ENCODE data around the gene SOWAHA.

Gene SOWAHA

DNA sequence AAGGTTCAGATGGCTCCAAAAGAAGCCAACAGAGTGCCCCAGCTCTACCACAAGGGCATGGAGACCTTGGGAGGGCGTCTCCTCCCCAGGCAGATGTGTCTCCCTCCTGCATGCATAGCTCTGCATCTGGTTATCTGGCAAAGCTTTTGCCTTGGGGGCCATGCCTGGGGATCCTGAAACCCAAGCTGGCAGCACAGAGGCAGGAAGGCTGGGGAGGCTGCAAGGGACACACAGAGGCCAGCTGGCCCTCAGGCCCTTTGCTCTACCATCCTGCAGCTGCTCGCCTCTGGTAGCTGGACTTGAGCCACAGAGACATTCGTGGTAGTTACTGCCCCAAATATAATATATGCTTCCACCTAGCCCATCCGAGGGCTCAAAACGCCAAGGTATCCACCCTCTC lies 40.0 kb upstream of the SOWAHA start:
- Histone ChIP-seq H3K27me3 (ENCODE audit: control insufficient read depth, insufficient read depth, low read length) (peaks cover 4% of the 10 kb centered on the region), H3K4me3 (ENCODE audit: low read length) (no peak overlapping the region), H3K4me1 (ENCODE audit: control insufficient read depth, insufficient read depth, low read length) (peaks cover 5% of the 10 kb centered on the region), H3K27ac (ENCODE audit: low read depth, low read length) (no peak overlapping the region), H3K36me3 (ENCODE audit: control insufficient read depth, insufficient read depth, low read length) (no peaks in the 10 kb centered on the region), H3K9ac (ENCODE audit: low read length) (no peak overlapping the region)

DNA sequence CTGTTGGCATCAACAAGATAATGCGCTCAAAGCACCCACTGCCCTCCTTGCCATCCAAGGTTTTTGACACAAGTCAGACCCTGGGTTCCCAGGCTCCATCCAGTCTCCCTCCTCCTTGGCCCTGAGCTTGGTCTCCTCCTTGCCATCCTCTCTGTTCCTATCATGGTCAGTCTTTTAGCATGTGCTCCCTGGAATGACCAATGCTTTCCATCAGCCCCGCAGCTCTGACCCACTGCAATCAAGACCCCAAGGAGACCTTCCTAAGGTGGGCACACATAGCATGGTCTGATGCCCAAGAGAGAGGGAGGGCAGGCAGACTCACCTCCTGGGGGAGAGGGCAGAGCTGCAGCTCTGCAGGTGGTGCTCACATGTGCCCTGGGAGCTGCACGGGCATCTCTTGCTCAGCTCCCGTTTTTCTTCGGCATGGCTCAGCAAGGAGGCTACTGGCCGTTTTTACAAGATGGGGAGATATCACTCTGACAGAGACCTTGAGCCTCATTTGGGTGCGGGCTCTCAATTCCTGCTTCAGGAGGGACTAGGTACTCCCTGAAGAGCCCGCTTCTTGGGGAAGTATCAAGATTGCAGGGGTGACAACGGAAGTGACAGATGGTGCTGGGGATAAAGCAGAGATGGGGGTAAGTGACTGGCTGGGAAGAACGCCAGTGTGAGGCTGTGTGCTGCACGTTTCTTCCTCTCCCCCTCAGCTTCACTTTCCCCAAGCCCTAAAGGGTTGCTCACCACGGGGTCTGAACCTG lies 39.3 kb upstream of the SOWAHA start:
- H3K36me3 ChIP-seq (ENCODE audit: control insufficient read depth, insufficient read depth, low read length): no peaks in the 10 kb centered on the region
- H3K27ac ChIP-seq (ENCODE audit: low read depth, low read length): no peak overlapping the region
- H3K27me3 ChIP-seq (ENCODE audit: control insufficient read depth, insufficient read depth, low read length): peaks cover 4% of the 10 kb centered on the region
- no peak overlapping the region for H3K9ac ChIP-seq (ENCODE audit: low read length)
- H3K4me1 ChIP-seq (ENCODE audit: control insufficient read depth, insufficient read depth, low read length): peaks cover 5% of the 10 kb centered on the region
- H3K4me3 ChIP-seq (ENCODE audit: low read length): no peak overlapping the region

DNA sequence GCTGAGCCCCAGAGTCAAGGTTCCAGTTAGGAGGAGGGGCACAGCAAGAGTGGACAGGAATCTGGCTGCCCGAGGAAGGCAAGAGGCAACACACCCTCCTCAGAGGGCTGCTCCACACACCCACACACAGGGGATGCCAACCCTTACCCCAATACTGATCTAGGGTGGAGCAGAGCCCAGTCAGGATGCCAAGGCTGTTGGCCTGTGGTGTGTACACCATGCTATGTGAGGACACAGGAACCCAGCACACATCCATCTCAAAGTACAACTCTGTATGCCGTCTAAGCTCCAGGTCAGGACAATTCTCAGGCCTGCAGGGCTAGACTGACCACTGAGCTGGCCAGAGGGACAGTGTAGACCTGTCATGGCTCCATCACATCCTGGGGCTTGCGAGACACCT lies 38.7 kb upstream of the SOWAHA start:
- Histone ChIP-seq H3K27me3 (ENCODE audit: control insufficient read depth, insufficient read depth, low read length) (peaks cover 4% of the 10 kb centered on the region), H3K9ac (ENCODE audit: low read length) (no peak overlapping the region), H3K36me3 (ENCODE audit: control insufficient read depth, insufficient read depth, low read length) (no peaks in the 10 kb centered on the region), H3K27ac (ENCODE audit: low read depth, low read length) (no peak overlapping the region), H3K4me3 (ENCODE audit: low read length) (no peak overlapping the region), H3K4me1 (ENCODE audit: control insufficient read depth, insufficient read depth, low read length) (peaks cover 5% of the 10 kb centered on the region)

DNA sequence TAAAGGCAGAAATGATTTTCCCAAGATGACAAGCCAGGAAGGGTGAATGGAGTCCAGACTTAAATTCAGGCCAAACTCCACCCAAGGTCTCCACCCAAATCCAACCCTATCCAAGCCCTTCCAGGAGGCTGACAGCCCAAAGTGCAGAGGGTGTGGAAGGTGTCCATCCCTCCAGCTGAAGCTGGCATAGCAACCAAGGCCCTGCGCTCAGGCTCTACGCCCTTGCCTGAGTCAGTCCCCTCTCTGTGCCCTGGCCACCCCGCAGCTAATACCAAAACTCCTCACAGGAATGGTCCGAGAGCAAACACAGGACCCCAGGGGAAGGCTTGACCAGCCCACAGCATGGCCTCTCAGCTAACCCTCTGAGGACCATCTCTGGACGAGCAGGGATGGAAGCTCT lies 38.2 kb upstream of the SOWAHA start:
- no peaks in the 10 kb centered on the region for H3K36me3 ChIP-seq (ENCODE audit: control insufficient read depth, insufficient read depth, low read length)
- no peak overlapping the region for H3K4me3 ChIP-seq (ENCODE audit: low read length)
- H3K4me1 ChIP-seq (ENCODE audit: control insufficient read depth, insufficient read depth, low read length): peaks cover 5% of the 10 kb centered on the region
- no peak overlapping the region for H3K9ac ChIP-seq (ENCODE audit: low read length)
- no peak overlapping the region for H3K27ac ChIP-seq (ENCODE audit: low read depth, low read length)
- H3K27me3 ChIP-seq (ENCODE audit: control insufficient read depth, insufficient read depth, low read length): peaks cover 4% of the 10 kb centered on the region

DNA sequence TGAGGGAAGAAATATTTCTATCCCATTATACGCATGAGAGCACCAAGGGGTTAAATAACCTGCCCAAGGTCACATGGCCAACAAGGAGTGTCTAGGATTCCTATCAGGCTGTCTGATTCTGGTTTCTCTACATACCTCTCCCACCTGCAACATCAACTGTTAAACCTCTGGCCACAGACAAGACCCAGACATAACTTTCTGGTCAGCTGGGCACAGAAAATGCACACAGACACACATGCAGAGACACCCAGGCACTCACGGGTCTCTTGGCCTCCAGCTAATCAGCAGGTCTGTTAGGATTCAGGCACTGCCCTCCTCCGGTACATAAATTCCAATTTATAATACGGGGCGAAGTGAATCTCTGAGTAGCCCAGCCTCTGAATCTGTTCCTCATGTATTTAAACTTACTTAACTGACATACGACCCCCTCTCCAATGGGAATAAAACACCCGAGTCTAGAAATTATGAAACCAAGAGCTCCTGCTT lies 37.6 kb upstream of the SOWAHA start:
- peak overlapping the region; percentile 88 for H3K4me3 ChIP-seq (ENCODE audit: low read length)
- no peak overlapping the region for H3K9ac ChIP-seq (ENCODE audit: low read length)
- no peak overlapping the region for H3K27ac ChIP-seq (ENCODE audit: low read depth, low read length)
- H3K27me3 ChIP-seq (ENCODE audit: control insufficient read depth, insufficient read depth, low read length): peaks cover 4% of the 10 kb centered on the region
- H3K4me1 ChIP-seq (ENCODE audit: control insufficient read depth, insufficient read depth, low read length): peaks cover 5% of the 10 kb centered on the region
- no peaks in the 10 kb centered on the region for H3K36me3 ChIP-seq (ENCODE audit: control insufficient read depth, insufficient read depth, low read length)

DNA sequence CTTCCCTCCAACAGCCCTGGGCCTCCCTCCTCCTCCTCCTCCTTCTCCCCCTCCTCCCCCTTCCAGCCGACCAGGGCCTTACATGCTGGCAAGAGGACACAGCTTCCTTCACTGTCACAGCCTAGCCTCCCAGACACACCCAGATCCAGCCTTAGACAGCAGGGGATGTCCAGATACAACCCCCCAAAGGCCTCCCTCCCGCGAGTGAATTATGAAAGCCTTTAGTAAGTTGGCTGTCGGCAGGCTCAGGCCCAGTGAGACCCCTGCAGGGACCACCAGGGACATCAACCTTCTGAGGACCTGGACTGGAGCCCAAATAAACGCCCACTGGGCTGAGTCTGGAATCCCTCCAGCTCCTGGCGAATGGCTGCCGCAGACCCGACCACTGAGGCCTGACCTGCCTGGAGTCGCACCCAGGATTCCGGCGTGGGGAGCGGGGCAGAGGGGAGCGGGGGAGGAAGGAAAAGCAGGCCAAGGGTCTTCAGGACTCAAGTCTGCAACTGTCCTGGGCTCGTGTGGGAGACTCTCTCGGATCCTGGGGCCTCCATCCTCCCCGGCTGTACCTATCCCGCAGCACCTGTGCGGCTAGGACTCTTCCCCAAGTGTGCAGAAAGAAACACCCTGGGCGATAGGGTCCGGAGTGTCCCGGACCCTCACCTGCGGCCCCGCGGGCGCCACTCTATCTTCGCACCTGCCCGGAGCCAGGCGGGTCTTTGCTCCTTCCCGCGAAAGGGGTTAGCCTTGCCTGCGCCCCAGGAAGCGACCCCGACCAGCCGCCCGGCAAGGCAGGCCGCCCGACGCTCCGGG lies 36.8 kb upstream of the SOWAHA start:
- Histone ChIP-seq H3K4me3 (ENCODE audit: low read length) (peak overlapping the region; percentile 88), H3K27ac (ENCODE audit: low read depth, low read length) (no peak overlapping the region), H3K27me3 (ENCODE audit: control insufficient read depth, insufficient read depth, low read length) (peaks cover 4% of the 10 kb centered on the region), H3K36me3 (ENCODE audit: control insufficient read depth, insufficient read depth, low read length) (no peaks in the 10 kb centered on the region), H3K9ac (ENCODE audit: low read length) (no peak overlapping the region), H3K4me1 (ENCODE audit: control insufficient read depth, insufficient read depth, low read length) (peaks cover 5% of the 10 kb centered on the region)

DNA sequence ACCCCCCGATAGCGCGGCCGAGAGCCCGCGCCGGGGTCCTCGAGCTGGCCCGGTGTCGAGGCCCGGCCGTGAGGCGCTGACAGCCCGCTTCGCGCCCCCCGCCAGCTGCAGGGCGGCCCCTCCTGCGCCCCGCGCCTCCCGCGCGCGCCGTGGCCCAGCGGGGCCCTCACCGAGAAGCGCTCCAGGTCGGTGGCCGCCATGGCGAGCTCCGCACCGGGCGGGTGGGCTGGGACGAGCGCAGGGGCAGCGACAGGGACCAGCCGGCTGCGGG lies 36.2 kb upstream of the SOWAHA start:
- H3K36me3 ChIP-seq (ENCODE audit: control insufficient read depth, insufficient read depth, low read length): no peaks in the 10 kb centered on the region
- H3K4me3 ChIP-seq (ENCODE audit: low read length): peak overlapping the region; percentile 88
- peaks cover 4% of the 10 kb centered on the region for H3K27me3 ChIP-seq (ENCODE audit: control insufficient read depth, insufficient read depth, low read length)
- H3K4me1 ChIP-seq (ENCODE audit: control insufficient read depth, insufficient read depth, low read length): peaks cover 5% of the 10 kb centered on the region
- H3K9ac ChIP-seq (ENCODE audit: low read length): no peak overlapping the region
- no peak overlapping the region for H3K27ac ChIP-seq (ENCODE audit: low read depth, low read length)

DNA sequence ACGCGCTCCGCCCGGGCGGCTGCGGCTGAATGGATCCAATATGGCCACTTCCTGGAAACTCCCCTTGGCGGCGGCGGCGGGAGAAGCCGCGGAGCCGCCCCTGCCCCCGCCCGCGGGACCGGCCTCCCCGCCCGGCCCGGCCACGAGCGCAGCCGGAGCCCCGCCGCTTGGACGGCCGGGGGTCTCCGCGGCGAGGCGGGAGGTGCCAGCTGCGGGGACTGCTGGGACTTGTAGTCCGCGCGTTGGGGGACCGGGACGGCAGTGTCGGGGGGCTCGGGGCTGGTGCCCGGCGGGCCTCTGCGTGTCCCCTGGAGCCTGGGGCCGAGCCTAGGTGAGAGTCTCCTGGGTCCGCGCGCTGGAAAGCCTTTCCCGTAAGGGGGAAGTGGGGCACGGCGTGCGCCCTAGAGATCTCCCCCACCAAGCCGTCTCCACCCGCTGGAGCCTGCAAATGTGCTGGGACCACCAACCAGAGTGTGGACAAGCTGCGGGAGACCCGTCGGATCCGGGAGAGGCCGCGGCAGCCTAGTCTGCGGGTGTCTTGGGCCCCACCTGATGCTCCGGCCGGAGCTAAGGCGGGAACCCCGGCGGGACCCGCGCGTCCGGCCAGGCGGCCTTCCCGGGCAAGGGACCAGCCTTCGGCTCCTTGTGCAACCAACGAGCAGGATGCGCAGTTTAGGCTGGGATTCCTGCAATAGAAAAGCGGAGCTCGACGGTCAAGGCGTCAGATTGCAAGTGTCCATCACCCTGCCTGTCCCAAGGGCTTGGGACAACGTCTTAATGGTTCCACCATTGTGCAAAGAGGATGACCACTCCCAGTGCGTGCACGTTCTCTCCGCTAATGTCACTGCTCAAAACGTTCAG lies 35.7 kb upstream of the SOWAHA start, which contains the start of gene SEPTIN8:
SEPTIN8 (minus strand) TSS at position 31 of the 861 bp plus-strand sequence. CDS start 102 bp downstream, outside the sequence.
- Histone ChIP-seq H3K27ac (ENCODE audit: low read depth, low read length) (peak within 1 kb of the TSS; percentile 55), H3K4me1 (ENCODE audit: control insufficient read depth, insufficient read depth, low read length) (peaks cover 5% of the 10 kb centered on the region), H3K4me3 (ENCODE audit: low read length) (peak within 1 kb of the TSS; percentile 88), H3K9ac (ENCODE audit: low read length) (peak within 1 kb of the TSS; percentile 51), H3K36me3 (ENCODE audit: control insufficient read depth, insufficient read depth, low read length) (no peaks in the 10 kb centered on the region), H3K27me3 (ENCODE audit: control insufficient read depth, insufficient read depth, low read length) (peaks cover 4% of the 10 kb centered on the region)

DNA sequence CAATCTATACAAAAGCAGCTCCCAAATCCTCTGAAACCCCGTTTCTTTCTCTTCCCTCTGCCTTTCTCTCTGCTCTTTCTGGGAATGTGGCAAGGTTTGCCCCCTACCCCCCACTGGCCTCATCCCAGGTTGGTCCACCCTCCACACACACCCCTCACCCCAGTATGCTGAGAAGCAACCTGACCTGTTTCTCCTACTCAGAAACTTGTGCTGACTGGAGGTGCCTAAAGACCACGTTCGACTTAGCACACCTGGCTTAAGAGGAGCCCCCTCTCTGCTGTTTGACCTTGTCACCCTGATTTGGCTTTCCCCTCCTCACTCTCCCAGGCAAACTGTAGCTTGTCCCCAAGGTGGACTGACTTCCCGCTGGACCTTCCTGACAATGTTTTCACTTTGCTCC lies 35.0 kb upstream of the SOWAHA start:
- Histone ChIP-seq H3K9ac (ENCODE audit: low read length) (no peak overlapping the region), H3K4me3 (ENCODE audit: low read length) (peak overlapping the region; percentile 88), H3K27me3 (ENCODE audit: control insufficient read depth, insufficient read depth, low read length) (peaks cover 4% of the 10 kb centered on the region), H3K4me1 (ENCODE audit: control insufficient read depth, insufficient read depth, low read length) (peaks cover 5% of the 10 kb centered on the region), H3K27ac (ENCODE audit: low read depth, low read length) (no peak overlapping the region), H3K36me3 (ENCODE audit: control insufficient read depth, insufficient read depth, low read length) (no peaks in the 10 kb centered on the region)

DNA sequence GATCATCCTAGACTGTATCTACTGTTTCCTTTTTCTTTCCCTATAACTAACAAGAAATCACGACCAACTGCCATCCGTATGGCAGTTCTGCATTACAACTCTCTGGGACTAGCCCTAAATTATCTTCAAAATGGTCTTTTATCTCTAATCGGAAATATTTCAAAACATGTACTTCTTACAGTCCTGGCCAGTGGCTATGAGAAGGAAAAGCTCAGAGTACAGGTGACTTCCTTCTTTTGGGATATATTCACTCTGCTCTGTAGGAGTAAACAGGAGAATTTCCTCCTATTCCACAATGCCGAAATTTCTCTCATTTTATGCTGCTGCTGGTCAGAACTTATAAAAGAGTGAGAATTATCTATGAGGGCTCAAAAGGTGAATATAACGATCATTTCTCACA lies 34.2 kb upstream of the SOWAHA start:
- no peak overlapping the region for H3K9ac ChIP-seq (ENCODE audit: low read length)
- H3K4me1 ChIP-seq (ENCODE audit: control insufficient read depth, insufficient read depth, low read length): peaks cover 5% of the 10 kb centered on the region
- H3K27ac ChIP-seq (ENCODE audit: low read depth, low read length): no peak overlapping the region
- peaks cover 4% of the 10 kb centered on the region for H3K27me3 ChIP-seq (ENCODE audit: control insufficient read depth, insufficient read depth, low read length)
- H3K4me3 ChIP-seq (ENCODE audit: low read length): no peak overlapping the region
- H3K36me3 ChIP-seq (ENCODE audit: control insufficient read depth, insufficient read depth, low read length): no peaks in the 10 kb centered on the region

DNA sequence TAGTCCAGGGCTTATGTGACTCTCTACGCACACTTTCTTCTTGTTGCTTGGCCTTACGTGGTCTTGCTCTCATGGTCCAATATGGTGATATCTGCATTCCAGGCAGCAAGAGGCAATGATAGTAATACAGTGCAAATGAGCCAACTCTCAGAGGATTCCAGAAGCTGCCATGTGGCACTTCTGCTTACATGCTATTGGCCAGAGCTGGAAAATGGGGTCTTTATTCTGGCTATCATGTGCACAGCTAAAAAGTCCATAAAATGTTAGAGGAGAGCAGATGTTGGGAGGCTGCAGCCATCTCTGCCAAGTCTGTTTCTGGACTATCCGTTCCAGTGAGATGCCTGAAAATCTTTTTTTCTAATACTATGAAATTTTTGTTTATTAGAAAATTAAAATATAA lies 33.1 kb upstream of the SOWAHA start:
- no peak overlapping the region for H3K27ac ChIP-seq (ENCODE audit: low read depth, low read length)
- H3K27me3 ChIP-seq (ENCODE audit: control insufficient read depth, insufficient read depth, low read length): peaks cover 4% of the 10 kb centered on the region
- no peaks in the 10 kb centered on the region for H3K36me3 ChIP-seq (ENCODE audit: control insufficient read depth, insufficient read depth, low read length)
- H3K4me3 ChIP-seq (ENCODE audit: low read length): no peak overlapping the region
- H3K9ac ChIP-seq (ENCODE audit: low read length): no peak overlapping the region
- H3K4me1 ChIP-seq (ENCODE audit: control insufficient read depth, insufficient read depth, low read length): peaks cover 5% of the 10 kb centered on the region

DNA sequence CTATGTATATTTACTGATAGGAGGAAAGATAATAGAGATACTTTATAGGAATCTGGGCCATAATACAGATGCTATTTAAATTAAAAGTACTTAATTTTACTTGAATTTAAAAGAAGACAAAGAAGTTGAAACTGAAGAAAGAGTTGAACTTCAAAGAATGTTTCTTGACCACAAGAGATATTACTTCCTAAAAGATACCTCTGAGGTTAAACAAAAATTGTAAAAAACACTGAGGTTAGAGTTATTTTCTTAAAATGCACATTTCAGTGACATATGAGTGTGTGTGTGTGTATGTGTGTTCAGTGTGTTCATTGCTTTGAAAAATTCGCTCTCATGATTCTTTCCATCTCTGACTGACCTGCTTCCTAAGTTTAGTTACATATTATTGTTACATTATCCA lies 32.5 kb upstream of the SOWAHA start:
- Histone ChIP-seq H3K27ac (ENCODE audit: low read depth, low read length) (no peak overlapping the region), H3K36me3 (ENCODE audit: control insufficient read depth, insufficient read depth, low read length) (no peaks in the 10 kb centered on the region), H3K9ac (ENCODE audit: low read length) (no peak overlapping the region), H3K4me3 (ENCODE audit: low read length) (no peak overlapping the region), H3K27me3 (ENCODE audit: control insufficient read depth, insufficient read depth, low read length) (peaks cover 4% of the 10 kb centered on the region), H3K4me1 (ENCODE audit: control insufficient read depth, insufficient read depth, low read length) (peaks cover 5% of the 10 kb centered on the region)
